DOHH2 (cell line): ENCODE measurements around the gene NSUN6.

ENCODE experiments used
- H3F3A ChIP-seq: fragments of 200-600 bp; sonication (generic), shearing (Covaris generic); 2 replicates; pipeline ENCODE4 v1.6.0; 2016; ENCODE audit warnings: antibody characterized with exemption, mild to moderate bottlenecking; ENCODE audit not compliant: control insufficient read depth, insufficient read depth
- H3K27ac ChIP-seq: fragments of 200-600 bp; sonication (generic); 2 replicates; pipeline ENCODE4 v1.5.1; 2014; ENCODE audit warnings: low read depth, mild to moderate bottlenecking, low read length, moderate library complexity
- H3K27me3 ChIP-seq: fragments of 200-600 bp; sonication (generic); 2 replicates; pipeline ENCODE4 v1.6.1; 2014; ENCODE audit warnings: mild to moderate bottlenecking, low read length, mixed read lengths; ENCODE audit not compliant: control insufficient read depth
- H3K36me3 ChIP-seq: fragments of 200-600 bp; sonication (generic); 2 replicates; pipeline ENCODE4 v1.6.1; 2014; ENCODE audit warnings: mild to moderate bottlenecking, low read length, moderate library complexity, mixed read lengths; ENCODE audit not compliant: control insufficient read depth
- H3K4me1 ChIP-seq: fragments of 200-600 bp; sonication (generic); 2 replicates; pipeline ENCODE4 v1.6.1; 2014; ENCODE audit warnings: mild to moderate bottlenecking, low read length, mixed read lengths; ENCODE audit not compliant: control insufficient read depth
- H3K4me2 ChIP-seq: fragments of 200-600 bp; sonication (generic); 2 replicates; pipeline ENCODE4 v1.6.0; 2014; ENCODE audit warnings: mild to moderate bottlenecking, low read length, moderate library complexity
- H3K4me3 ChIP-seq: fragments of 200-600 bp; sonication (generic); 2 replicates; pipeline ENCODE4 v1.5.1; 2014; ENCODE audit warnings: mild to moderate bottlenecking, low read length, mixed read lengths
- H3K79me2 ChIP-seq: fragments of 200-600 bp; sonication (generic); 2 replicates; pipeline ENCODE4 v1.6.1; 2014; ENCODE audit warnings: mild to moderate bottlenecking, low read length, mixed read lengths; ENCODE audit not compliant: control insufficient read depth
- H3K9me2 ChIP-seq: fragments of 200-600 bp; sonication (generic); replicated peaks from 2 replicates; pipeline ENCODE4 v1.6.1; 2014; ENCODE audit warnings: mild to moderate bottlenecking, low read length, mixed read lengths; ENCODE audit not compliant: control insufficient read depth
- H3K9me3 ChIP-seq: fragments of 200-600 bp; sonication (generic); 2 replicates; pipeline ENCODE4 v1.6.1; 2014; ENCODE audit warnings: antibody characterized with exemption, low read length, mixed read lengths; ENCODE audit not compliant: control insufficient read depth, insufficient read depth
- H4K20me1 ChIP-seq: fragments of 200-600 bp; sonication (generic); 2 replicates; pipeline ENCODE4 v1.6.0; 2014; ENCODE audit warnings: low read depth, mild to moderate bottlenecking, antibody characterized with exemption, low read length, moderate library complexity; ENCODE audit not compliant: control insufficient read depth, insufficient read depth
- EZH2phosphoT487 ChIP-seq: fragments of 200-600 bp; sonication (generic); IDR thresholded peaks from 2 replicates; pipeline ENCODE4 v1.6.1; 2017; ENCODE audit warnings: borderline replicate concordance, mild to moderate bottlenecking, antibody characterized with exemption, low read length, moderate library complexity, mixed read lengths
- TF ChIP-seq, protein P1 (sequence below): fragments of 200-600 bp; sonication (generic); IDR thresholded peaks from one replicate; pipeline ENCODE4 v1.5.1; 2014; ENCODE audit warnings: antibody characterized with exemption, mild to moderate bottlenecking, low read depth, low read length; ENCODE audit not compliant: poor library complexity, severe bottlenecking

The NSUN6 gene, protein sequence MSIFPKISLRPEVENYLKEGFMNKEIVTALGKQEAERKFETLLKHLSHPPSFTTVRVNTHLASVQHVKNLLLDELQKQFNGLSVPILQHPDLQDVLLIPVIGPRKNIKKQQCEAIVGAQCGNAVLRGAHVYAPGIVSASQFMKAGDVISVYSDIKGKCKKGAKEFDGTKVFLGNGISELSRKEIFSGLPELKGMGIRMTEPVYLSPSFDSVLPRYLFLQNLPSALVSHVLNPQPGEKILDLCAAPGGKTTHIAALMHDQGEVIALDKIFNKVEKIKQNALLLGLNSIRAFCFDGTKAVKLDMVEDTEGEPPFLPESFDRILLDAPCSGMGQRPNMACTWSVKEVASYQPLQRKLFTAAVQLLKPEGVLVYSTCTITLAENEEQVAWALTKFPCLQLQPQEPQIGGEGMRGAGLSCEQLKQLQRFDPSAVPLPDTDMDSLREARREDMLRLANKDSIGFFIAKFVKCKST

DNA sequence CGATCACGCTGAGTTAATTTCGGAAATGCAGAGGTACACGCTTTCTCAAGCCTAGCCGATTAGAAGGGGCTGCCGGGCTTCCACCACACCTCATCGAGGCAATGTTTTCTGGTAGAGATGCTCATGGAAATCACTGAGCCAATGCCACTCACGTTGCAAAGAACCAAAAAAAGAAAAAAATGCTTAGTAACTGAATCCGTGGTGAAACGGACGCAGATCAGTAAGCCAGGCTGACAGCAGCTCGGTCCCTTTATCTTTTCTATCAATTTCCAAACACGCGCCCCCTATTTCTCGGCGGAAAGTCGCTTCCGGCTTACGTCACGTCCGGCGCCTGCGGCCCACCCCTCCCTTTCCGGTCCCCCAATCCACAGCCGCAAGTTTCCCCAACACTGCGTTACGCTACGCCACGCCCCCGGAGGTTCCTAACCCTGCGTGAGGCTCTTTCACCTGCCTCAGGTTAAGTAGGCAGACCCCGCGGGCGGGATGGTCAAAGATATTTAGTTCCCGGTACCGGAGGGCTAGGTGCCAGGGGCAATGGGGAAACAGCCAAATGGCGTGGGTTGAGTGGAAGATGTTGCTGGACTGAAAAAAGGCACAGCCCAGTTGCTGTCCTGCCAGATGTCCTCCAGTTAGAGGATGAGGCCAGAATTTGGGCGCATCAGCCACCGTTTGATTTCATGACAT is at the start of gene NSUN6:
TSS of gene NSUN6 (minus strand) at position 264 of the 684 bp plus-strand sequence. CDS start 384 bp downstream, outside the sequence.
- Histone ChIP-seq H3K9me3 (no peaks in the 10 kb centered on the region), H3K27ac (peak within 1 kb of the TSS; percentile 52), H3K27me3 (no peaks in the 10 kb centered on the region), H3K4me1 (peaks cover 32% of the 10 kb centered on the region), H3K36me3 (peaks cover 32% of the 10 kb centered on the region), H3K9me2 (no peaks in the 10 kb centered on the region), H3K4me2 (peak within 1 kb of the TSS; percentile 92), H3K4me3 (peak within 1 kb of the TSS; percentile 89), H4K20me1 (0 out of 2 replicates have a peak, but pooled peaks cover 4% of the 10 kb centered on the region), H3K79me2 (peaks cover 44% of the 10 kb centered on the region), H3F3A (peaks cover 10% of the 10 kb centered on the region)
- no peak for TF ChIP-seq EZH2phosphoT487
- TF ChIP-seq, protein P1, sequence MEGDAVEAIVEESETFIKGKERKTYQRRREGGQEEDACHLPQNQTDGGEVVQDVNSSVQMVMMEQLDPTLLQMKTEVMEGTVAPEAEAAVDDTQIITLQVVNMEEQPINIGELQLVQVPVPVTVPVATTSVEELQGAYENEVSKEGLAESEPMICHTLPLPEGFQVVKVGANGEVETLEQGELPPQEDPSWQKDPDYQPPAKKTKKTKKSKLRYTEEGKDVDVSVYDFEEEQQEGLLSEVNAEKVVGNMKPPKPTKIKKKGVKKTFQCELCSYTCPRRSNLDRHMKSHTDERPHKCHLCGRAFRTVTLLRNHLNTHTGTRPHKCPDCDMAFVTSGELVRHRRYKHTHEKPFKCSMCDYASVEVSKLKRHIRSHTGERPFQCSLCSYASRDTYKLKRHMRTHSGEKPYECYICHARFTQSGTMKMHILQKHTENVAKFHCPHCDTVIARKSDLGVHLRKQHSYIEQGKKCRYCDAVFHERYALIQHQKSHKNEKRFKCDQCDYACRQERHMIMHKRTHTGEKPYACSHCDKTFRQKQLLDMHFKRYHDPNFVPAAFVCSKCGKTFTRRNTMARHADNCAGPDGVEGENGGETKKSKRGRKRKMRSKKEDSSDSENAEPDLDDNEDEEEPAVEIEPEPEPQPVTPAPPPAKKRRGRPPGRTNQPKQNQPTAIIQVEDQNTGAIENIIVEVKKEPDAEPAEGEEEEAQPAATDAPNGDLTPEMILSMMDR, result no peak

DNA sequence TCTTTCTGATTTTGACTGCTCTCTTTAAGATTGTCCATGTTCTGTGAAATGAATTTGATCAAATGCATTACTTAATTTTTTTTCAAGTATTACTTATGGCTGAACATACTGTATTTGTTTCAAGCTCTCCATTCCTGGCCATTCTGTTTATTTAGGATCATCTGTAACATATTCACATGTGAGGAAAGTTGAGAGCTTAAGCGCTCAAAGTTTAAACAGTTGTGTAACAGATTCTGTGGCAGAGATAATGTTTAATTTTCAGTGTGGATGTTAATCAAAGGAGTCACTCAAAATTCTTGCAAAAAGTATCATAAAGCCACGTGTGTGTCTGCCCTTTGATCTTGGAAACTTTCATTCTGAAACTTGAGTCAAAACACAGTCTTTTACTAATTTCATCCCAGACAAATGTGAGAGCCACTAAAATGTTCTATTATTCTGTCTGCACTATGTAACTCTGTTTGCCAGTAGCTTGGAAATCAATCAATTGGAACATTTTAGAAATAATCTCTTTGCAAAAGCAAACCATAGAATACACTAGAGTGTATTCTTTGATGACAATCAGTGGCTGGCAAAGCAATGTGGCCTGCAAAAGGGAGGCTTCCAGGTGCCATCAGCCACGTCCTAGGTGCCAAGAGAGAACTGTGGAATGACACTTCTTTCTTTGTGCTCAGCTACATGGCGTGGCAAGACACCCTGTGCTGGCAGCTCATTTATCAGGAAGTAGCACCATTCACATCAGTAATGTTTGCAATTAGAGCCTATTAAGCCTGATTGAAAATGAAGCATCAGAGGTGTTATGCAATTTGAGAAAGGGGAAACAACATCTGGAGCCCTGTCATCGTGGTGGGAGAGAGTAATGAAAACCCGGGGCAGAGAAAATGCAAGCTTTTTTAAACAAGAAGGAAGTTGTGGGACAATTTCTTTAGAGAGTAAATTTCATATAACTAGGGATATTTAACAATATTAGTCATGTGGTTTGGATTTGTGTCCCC is 48.8 kb upstream of the NSUN6 start:
- H3F3A ChIP-seq, result no peaks in the 10 kb centered on the region
- no peaks in the 10 kb centered on the region for H3K36me3 ChIP-seq
- no peaks in the 10 kb centered on the region for H4K20me1 ChIP-seq
- H3K9me3 ChIP-seq, result no peaks in the 10 kb centered on the region
- H3K27ac ChIP-seq, result no peak overlapping the region
- no peaks in the 10 kb centered on the region for H3K79me2 ChIP-seq
- H3K4me2 ChIP-seq, result no peak overlapping the region
- H3K4me1 ChIP-seq, result no peaks in the 10 kb centered on the region
- TF ChIP-seq, protein P1, result no peak
- TF ChIP-seq EZH2phosphoT487, result no peak
- no peak overlapping the region for H3K4me3 ChIP-seq
- H3K27me3 ChIP-seq, result no peaks in the 10 kb centered on the region
- H3K9me2 ChIP-seq, result no peaks in the 10 kb centered on the region

DNA sequence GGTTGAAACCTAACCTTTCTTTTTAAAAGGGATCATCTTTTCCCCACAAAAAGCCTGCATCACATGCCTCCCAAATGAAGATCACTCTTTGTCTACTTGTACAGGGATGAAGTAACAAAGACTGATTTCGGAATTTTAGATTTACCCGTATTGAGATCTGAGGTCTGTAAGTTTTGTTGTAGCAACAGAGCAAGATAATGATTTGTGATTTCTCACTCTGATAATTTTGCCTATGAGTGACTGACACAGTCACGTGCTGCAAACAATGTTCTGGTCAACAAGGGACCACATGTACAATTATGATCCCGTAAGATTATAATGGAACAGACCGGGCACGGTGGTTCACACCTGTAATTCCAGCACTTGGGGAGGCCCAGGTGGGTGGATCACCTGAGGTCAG is 39.2 kb upstream of the NSUN6 start:
- Histone ChIP-seq H3K27ac (no peak overlapping the region), H3K9me2 (no peaks in the 10 kb centered on the region), H4K20me1 (no peaks in the 10 kb centered on the region), H3K4me1 (no peaks in the 10 kb centered on the region), H3F3A (no peaks in the 10 kb centered on the region), H3K4me2 (no peak overlapping the region), H3K36me3 (no peaks in the 10 kb centered on the region), H3K27me3 (no peaks in the 10 kb centered on the region), H3K4me3 (no peak overlapping the region), H3K9me3 (no peaks in the 10 kb centered on the region), H3K79me2 (no peaks in the 10 kb centered on the region)
- TF ChIP-seq, protein P1, result no peak
- no peak for TF ChIP-seq EZH2phosphoT487
